ENCODE results near the gene APBB1IP.
"Not testable (repeated sequence)": the region's sequence is repeated elsewhere in the genome, so short reads cannot be mapped to it uniquely, and the experiment has no call there.

APBB1IP gene, protein sequence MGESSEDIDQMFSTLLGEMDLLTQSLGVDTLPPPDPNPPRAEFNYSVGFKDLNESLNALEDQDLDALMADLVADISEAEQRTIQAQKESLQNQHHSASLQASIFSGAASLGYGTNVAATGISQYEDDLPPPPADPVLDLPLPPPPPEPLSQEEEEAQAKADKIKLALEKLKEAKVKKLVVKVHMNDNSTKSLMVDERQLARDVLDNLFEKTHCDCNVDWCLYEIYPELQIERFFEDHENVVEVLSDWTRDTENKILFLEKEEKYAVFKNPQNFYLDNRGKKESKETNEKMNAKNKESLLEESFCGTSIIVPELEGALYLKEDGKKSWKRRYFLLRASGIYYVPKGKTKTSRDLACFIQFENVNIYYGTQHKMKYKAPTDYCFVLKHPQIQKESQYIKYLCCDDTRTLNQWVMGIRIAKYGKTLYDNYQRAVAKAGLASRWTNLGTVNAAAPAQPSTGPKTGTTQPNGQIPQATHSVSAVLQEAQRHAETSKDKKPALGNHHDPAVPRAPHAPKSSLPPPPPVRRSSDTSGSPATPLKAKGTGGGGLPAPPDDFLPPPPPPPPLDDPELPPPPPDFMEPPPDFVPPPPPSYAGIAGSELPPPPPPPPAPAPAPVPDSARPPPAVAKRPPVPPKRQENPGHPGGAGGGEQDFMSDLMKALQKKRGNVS

DNA sequence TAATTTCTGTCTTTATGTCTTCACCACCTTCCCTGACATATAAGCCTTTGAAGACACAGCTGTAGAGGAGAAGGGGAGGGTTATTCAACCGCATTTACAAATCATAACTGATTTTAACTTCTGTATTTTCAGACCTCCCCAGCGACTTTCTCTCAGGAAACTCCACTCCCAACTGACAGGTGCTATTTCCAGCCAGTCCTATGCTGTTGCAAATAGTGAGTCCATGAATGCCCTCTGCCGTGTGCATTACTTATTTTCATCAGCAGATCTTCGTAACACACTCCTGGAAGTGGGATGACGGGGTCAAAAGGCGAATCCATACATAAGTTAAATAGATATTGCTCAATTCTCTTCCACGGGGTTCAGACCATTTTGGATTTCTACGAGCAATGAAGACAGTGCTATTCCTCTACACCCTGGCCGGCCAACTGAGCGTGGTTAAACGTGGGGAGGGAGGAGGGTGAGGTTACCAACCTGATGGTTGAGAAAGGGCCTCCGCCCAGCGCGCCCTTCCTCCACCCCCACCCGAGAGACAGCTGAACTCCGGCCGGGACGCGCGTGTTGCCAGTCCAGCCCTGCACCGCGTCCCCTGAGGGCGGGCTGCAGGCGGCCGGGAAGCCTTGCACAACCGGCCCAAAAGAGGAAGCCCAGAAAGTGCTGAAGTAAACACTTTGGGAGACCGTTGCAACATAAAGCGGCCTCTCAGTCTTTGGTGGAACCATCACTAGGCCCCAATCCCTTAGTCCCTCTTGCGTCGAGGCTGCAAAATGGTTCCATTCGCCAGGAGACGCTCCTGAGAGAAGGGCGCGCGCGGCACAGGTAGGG is at the start of gene APBB1IP:
APBB1IP (plus strand) TSS at position 705 of the 825 bp plus-strand sequence. CDS start 53,986 bp downstream, outside the sequence.
- DNase-seq (ENCODE audit: low read depth), result no peak

DNA sequence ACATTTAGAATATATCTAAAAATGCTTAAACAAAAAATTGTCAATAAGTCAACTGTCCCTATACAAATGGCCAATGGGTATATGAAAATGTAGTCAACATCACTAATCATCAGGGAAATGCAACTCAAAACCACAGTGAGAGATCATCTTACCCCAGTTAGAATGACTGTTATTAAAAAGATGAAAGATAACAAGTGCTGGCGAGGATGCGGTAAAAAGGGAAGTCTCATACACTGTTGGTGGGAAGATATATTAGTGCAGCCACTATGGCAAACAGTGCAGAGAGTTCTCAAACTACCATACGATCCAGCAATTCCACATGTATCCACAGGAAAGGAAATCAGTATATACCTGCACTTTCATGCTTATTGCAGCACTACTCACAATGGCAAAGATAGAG is 48.6 kb upstream of the APBB1IP start:
- DNase-seq (ENCODE audit: low read depth), result no peak

DNA sequence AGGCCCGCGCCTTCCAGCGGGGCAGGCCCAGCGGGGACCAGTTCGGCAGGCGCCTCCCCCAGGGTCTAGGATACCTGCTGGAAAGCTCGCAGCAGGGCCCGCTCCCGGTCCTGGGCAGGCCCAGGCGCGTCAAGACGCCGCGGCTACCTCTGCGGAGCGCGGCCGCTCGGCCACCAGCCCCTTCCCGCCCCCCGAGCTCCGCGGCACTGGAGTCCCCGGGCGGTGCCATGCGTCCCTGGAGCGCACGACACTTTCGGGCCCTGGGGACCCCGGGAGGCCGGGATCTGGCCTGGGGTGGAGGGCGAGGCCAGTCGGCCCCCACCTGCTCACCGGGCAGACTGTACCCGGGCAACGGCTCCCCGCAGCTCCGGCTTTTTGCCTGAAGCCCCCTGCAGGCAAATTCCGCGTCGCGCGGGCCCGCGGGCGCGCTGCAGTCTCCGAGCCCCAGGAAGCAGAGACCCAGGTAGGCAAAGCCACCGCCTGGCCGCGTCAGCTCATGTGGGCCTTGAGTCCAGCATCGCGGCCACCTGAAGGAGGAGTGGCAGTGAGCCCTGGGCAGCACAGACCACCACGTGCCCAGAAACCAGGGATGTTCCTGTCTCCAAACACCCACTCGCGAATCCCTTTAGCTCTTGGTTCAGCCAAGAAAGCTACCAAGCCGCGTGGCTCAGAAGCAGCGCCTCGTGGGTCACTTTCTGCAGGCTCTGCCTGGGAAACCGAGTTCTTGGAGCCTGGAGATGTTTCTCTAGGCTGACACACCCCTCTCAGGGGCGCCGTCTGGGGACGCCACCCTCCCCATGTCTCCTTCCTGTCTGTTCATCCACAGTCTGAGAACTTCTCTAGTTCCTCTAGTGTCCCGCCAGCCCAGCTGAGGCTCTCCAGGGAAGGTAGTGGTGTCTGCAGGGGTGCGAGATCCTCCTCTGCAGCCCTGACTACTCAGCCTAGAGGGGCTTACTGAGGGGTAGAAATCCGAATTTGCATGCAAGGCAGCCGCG is 46.1 kb upstream of the APBB1IP start:
- DNase-seq (ENCODE audit: low read depth), result no peak

GRCh38 chr10:26398353-26398752 is 39.8 kb upstream of the APBB1IP start:
- not testable (repeated sequence) for DNase-seq (ENCODE audit: low read depth)

DNA sequence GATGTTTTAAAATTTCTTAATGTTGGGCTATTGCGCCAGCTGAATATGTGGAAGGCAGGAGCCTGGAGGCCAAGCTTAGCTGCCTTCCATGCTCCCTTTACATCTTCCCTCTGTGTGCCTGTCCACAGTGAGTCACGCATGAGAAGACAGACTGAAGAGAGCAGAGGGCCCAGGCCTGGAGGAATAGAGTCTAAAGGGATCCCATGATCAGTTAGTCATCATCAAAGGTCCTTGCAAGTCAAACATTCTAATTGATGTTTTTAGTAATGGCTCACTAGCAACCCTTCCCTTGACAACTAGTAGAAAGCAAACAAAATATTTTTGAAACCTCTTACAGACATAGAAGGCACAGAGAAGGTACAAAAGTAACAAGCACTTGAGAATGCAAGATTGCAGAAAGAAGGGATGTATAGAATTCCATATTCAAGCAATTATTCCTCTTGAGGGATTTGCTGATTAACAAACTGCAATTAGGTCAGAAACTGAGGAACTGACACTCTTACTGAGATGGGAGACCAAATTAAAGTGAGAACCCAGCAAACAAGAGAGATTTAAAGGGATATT is 30.7 kb upstream of the APBB1IP start:
- DNase-seq (ENCODE audit: low read depth), result no peak

GRCh38 chr10:26408858-26409494 is 29.2 kb upstream of the APBB1IP start:
- DNase-seq (ENCODE audit: low read depth), result no peak

DNA sequence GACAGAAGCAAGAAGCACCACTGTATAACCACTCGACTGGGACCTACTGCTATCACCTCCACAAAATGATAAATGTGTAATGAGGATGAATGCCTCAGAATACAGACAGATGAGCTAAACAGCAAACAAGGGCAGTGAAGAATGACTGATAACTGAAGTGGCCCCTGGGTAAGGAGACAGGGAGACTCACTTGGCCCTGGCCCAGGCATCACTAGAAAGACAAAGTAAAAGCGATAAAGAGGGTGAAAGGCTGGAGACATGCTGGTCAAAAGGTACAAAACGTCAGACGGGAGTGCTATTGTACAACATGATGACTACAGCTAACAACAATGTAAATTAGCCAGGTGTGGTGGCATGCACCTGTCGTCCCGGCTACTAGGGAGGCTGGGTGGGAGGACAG is 27.8 kb upstream of the APBB1IP start:
- no peak for DNase-seq (ENCODE audit: low read depth)

DNA sequence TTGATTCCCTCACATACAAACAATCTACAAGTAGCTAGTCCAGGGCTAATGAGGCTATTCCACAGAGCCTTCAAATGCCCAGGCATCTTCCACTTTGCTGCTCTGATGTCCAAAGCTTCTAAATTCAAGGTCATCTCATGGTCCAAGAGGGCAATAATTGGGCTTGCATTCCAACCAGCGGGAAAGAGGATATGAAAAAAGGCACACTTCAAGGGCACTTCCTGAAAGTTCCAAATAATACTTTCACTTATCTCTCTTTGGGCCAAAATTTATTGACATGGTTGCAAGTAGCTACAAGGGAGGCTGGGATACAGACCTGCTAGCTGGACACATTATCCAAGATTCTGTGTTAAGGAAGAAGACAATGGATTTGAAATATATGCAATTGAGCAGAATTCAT is 25.2 kb upstream of the APBB1IP start:
- DNase-seq (ENCODE audit: low read depth), result no peak

DNA sequence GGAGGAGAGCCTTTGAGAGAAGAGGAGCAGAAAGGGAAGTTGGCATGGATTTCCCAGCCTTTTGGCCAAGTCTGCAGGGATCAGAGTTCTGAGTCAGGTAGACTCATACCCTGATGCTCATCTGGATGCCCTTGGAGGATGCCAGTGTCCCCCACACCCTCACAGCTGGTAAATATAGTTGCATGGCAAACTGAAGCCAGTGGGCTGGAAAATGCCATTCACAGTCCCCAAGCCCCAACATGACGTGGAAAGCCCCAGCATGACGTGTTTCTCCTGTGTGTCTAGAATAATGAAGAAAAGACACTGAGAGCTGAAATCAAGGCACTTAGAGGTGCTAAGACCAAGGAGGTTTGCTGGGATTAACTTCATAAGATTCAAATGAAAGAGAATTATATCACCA is 24.8 kb upstream of the APBB1IP start:
- DNase-seq (ENCODE audit: low read depth), result no peak

- DNase-seq (ENCODE audit: low read depth), result no peak
Observed at GRCh38 chr10:26417136-26417535, 21.0 kb upstream of the APBB1IP start.

- DNase-seq (ENCODE audit: low read depth), result no peak
Observed at GRCh38 chr10:26422977-26423376, 15.2 kb upstream of the APBB1IP start.

- no peak for DNase-seq (ENCODE audit: low read depth)
Observed at GRCh38 chr10:26423722-26424121, 14.4 kb upstream of the APBB1IP start.

DNA sequence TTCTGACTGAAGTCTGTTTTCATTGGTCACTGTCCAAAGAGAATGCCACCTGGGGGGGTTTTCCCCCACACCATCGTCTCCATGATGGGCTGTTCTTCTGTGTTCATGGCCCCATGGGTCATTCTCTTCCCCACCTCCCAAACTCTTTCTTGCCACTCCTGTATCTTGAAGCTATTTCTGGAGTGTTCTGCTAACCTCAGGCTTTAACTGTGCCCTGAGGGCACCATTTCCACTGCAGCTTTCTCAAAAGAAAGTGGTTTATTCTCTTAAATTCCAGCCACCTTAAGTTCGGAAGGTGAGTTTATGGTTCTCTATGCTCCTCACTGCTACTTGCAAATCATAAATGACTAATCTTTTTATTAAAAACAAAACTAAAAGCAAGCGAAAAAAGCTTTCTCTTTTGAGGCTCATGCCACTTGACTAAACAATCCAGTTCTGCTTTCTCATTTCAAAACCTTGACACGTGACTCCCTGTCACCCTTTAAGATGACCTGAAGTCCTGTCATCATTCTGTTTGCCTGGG is 7.4 kb upstream of the APBB1IP start:
- no peak for DNase-seq (ENCODE audit: low read depth)

DNA sequence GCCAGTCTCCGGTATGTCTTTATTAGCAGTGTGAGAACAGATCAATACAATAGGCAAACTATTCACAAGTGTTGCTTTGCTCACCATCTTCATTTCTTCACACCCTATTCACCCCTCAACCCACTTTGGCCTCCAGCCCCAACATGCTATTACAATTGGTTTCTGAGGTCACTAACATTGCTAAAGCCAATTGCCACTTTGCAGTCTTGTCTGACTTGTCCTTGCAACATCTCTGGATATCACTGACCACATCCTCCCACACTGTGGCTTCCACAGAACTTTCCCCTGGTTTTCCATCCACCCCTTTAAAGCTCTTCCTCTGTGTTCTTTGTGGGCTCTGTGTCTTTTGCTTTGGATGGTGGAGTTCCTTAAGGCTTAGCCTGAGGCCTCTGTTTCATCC is 5.2 kb upstream of the APBB1IP start:
- no peak for DNase-seq (ENCODE audit: low read depth)

DNA sequence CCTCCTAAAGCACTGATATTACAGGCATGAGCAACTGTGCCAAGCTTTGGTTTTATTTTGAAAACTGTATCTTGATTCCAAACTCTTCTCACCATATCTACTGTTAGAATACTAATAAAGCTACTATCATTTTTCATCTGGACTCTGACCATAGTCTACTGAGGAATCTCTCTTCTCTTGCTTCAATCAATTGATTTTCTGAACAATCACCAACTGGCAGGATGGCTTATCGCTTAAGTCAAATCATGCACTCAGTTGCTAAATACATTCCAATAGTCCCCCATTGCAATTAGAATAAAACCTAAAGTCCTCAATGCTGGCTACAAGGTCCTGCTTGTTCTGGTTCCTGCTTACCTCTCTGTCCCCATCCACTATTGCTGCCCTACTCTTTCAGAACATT is 2.3 kb upstream of the APBB1IP start:
- no peak for DNase-seq (ENCODE audit: low read depth)

- DNase-seq (ENCODE audit: low read depth), result no peak
Observed at GRCh38 chr10:26436848-26437247, 1.3 kb upstream of the APBB1IP start.

- DNase-seq (ENCODE audit: low read depth), result no peak
Observed at GRCh38 chr10:26438534-26439341, 597 bp downstream of the APBB1IP start.

- DNase-seq (ENCODE audit: low read depth), result no peak
Observed at GRCh38 chr10:26439406-26440087, 1.4 kb downstream of the APBB1IP start.

DNA sequence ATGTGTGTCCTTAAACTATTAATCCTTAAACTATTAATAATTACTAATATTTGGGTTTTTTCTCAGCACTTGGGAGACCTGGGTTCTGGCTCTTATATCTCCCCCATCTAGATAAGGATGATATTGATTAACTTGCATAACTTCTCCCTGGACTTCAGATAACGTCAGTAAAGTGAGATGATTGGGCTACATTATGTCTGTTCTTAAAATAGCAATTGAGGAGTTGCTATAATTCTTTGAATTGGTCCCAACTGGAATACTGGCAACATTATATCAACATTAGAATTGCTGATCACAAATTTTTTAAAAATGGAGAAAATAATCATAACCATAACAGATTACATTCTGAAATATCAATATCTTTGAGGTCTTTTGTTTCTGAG is 1.9 kb downstream of the APBB1IP start:
- no peak for DNase-seq (ENCODE audit: low read depth)

Data from stimulated activated CD8-positive, alpha-beta memory T cell treated with anti-CD3 and anti-CD28 coated beads, Interleukin-7, amount 100 ng/mL, for 24 hours (primary cell).